WERI-Rb-1 (cell line): Measurements from ENCODE around the gene MYO5A.
"Not testable (repeated sequence)": the region's sequence is repeated elsewhere in the genome, so short reads cannot be mapped to it uniquely, and the experiment has no call there.

Source experiments
- DNase-seq: peaks from one replicate; pipeline ENCODE4 v3.0.0-alpha.2; 2020
- H3K27ac ChIP-seq: fragments of 250-450 bp; sonication (Bioruptor Pico); 2 replicates; pipeline ENCODE4 v1.5.1; 2020; ENCODE audit warnings: mild to moderate bottlenecking, moderate library complexity
- H3K27me3 ChIP-seq: fragments of 250-450 bp; sonication (Bioruptor Pico); 2 replicates; pipeline ENCODE4 v1.5.1; 2021; ENCODE audit warnings: mild to moderate bottlenecking, low read depth, moderate library complexity; ENCODE audit not compliant: insufficient read depth, severe bottlenecking
- H3K36me3 ChIP-seq: fragments of 250-450 bp; sonication (Bioruptor Pico); 2 replicates; pipeline ENCODE4 v1.5.1; 2020; ENCODE audit warnings: mild to moderate bottlenecking, moderate library complexity
- H3K4me3 ChIP-seq: 2 replicates; pipeline ENCODE4 v1.5.1; 2011; ENCODE audit warnings: low read depth, mild to moderate bottlenecking, control low read depth, low read length
- H3K9me3 ChIP-seq: fragments of 250-450 bp; sonication (Bioruptor Pico); 2 replicates; pipeline ENCODE4 v1.5.1; 2021; ENCODE audit warnings: mild to moderate bottlenecking, moderate library complexity; ENCODE audit not compliant: severe bottlenecking
- TF ChIP-seq, protein P1 (sequence below): IDR thresholded peaks from 2 replicates; pipeline ENCODE4 v1.5.1; 2011; ENCODE audit warnings: low read depth, mild to moderate bottlenecking, control low read depth, inconsistent platforms, low read length

The MYO5A gene

DNA sequence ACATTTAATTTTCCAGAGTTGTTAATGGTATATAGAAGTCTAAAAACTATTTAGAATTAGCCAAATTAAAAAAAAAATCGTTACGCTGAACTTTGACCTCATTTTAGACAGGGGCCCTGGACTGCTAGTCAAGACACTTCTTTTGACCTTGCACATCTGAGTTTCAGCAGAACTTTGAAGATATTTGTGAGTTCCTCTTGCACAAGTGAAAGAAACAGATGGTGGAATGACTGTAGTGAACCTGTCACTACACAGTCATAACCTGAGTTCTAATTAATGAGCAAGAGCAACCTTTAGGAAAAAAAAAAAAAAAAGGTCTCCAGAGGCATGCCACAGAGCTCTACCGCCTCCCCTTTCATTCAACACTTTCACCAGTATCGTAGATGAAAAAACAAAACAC lies 238.4 kb downstream of the MYO5A start:
- DNase-seq, result no peak
- Histone ChIP-seq H3K36me3 (peaks cover 4% of the 10 kb centered on the region; the same call in 1 of the 2 replicates), H3K27me3 (no peaks in the 10 kb centered on the region), H3K27ac (no peak overlapping the region), H3K4me3 (no peak overlapping the region), H3K9me3 (no peaks in the 10 kb centered on the region)
- TF ChIP-seq, protein P1, sequence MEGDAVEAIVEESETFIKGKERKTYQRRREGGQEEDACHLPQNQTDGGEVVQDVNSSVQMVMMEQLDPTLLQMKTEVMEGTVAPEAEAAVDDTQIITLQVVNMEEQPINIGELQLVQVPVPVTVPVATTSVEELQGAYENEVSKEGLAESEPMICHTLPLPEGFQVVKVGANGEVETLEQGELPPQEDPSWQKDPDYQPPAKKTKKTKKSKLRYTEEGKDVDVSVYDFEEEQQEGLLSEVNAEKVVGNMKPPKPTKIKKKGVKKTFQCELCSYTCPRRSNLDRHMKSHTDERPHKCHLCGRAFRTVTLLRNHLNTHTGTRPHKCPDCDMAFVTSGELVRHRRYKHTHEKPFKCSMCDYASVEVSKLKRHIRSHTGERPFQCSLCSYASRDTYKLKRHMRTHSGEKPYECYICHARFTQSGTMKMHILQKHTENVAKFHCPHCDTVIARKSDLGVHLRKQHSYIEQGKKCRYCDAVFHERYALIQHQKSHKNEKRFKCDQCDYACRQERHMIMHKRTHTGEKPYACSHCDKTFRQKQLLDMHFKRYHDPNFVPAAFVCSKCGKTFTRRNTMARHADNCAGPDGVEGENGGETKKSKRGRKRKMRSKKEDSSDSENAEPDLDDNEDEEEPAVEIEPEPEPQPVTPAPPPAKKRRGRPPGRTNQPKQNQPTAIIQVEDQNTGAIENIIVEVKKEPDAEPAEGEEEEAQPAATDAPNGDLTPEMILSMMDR, result no peak

DNA sequence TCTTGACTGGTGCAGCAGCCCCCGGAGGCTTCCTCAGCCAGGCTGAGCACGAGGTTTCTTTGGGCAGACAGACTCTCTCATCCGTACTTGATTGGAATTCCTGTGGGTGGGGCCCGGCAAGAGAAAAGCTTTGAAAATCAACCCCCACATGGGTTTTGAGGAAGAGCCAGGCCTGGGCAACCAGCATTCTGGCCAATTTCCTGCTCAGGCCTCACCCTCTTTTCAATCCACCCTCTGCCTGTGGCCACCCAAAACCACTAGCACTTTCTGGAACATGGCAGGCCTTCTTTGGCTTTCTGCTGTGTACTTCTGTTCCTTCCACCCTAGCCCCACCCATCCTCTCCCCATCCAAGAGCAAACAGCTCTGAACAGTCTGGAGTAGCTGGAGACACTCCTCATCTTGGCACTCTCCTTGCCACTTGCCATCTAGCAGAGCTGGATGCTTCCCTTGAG lies 239.0 kb downstream of the MYO5A start:
- no peak overlapping the region for H3K27ac ChIP-seq
- no peak for DNase-seq

DNA sequence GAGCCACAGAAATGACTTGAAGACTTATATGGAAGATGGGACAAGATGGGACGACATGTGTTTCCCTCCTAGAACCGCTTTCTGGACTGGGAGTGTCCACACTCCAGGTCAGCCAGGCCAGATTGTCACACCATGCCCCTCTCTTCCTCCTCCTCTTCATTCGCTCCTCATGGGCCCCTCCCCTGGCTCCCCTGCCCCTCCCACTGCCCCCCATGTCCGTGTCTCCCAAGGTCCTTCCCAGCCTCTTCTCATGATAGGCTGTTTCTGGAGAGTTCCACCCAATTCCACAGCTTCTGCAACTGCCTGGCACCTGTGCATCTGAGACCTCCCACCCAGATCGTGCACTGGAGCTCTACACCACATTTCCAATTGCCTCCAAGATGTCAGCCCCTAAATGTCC lies 239.7 kb downstream of the MYO5A start:
- no peaks in the 10 kb centered on the region for H3K27me3 ChIP-seq
- H3K36me3 ChIP-seq, result peaks cover 4% of the 10 kb centered on the region; the same call in 1 of the 2 replicates
- H3K27ac ChIP-seq, result no peak overlapping the region

More for the DNA sequence above, 239.0 kb downstream of the MYO5A start:
- Histone ChIP-seq H3K9me3 (no peaks in the 10 kb centered on the region), H3K36me3 (peaks cover 4% of the 10 kb centered on the region; the same call in 1 of the 2 replicates), H3K4me3 (no peak overlapping the region), H3K27me3 (no peaks in the 10 kb centered on the region)
- TF ChIP-seq, protein P1, result no peak

DNA sequence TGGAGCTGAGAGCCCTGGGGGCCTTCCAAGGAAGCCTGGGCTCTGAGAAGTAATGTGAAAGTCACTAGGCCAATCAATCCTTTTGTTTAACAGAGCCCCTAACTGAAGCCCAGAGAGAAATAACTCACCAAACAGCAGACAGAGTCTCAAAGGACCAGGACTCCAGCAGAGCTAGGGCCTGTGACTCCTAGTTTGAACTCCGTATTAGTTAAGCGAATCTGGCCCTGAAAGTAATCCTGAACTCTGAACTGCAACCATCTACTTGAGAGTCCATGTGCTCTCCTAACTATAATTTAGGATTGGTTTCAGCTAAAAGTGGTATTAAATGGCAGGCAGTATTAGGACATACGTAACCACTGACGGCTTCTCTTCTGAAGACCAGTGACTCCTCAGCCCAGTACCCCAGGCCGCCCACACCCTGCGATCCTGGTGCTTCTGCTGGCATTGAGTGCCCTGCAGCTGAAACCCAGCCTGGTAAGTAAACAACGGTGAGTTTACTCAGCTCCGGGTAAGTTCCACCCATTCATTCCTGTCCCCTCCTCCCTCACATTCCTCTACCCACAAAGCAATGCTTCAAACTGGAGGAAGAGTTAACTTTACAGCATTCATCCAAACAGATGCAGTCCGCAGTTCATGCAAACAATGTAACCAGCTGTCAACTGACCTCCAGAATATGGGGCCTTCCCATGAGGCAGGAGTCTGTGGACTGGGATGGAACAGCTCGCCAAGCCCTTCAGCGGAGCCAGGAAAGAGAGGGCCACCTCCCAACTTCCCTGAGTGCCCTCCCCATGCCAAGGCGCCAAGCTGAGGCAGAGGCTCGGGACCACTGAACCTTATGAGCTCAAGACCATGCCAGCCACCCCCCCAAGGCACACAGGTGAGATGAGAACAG lies 240.4 kb downstream of the MYO5A start:
- Histone ChIP-seq H3K4me3 (no peak overlapping the region), H3K27me3 (no peaks in the 10 kb centered on the region), H3K36me3 (no peaks in the 10 kb centered on the region; the same call in 1 of the 2 replicates), H3K27ac (no peak overlapping the region), H3K9me3 (no peaks in the 10 kb centered on the region)
- no peak for DNase-seq
- TF ChIP-seq, protein P1, result no peak

More for the DNA sequence above, 239.7 kb downstream of the MYO5A start:
- TF ChIP-seq, protein P1, result no peak
- DNase-seq, result no peak
- Histone ChIP-seq H3K4me3 (no peak overlapping the region), H3K9me3 (no peaks in the 10 kb centered on the region)

DNA sequence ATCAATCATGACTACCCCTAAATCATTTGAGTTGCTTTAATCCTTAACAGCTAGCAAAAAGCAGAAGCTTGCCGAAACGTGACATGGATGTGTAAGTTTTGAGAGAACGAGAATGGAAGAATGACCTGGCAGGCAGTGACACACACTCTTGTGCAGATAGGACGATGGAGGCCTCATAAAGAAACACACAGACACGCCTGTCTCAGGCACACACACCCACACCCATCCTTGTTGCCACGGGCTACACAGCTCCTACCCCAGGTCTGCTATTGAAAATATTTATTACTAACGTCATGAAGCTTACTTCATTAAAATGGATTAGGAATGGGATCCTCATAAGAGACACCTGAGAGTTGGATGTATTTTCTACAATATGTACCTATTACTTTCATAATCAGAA lies 241.6 kb downstream of the MYO5A start:
- Histone ChIP-seq H3K27ac (no peak overlapping the region), H3K36me3 (no peaks in the 10 kb centered on the region; the same call in 1 of the 2 replicates), H3K27me3 (no peaks in the 10 kb centered on the region), H3K4me3 (no peak overlapping the region), H3K9me3 (no peaks in the 10 kb centered on the region)
- no peak for DNase-seq
- TF ChIP-seq, protein P1, result no peak

GRCh38 chr15:52285941-52286340 lies 242.7 kb downstream of the MYO5A start:
- not testable (repeated sequence) for H3K36me3 ChIP-seq, H3K4me3 ChIP-seq, H3K9me3 ChIP-seq, DNase-seq, H3K27me3 ChIP-seq, H3K27ac ChIP-seq
